H1 (cell line): ENCODE data around the gene RPL3. TPM values are rescaled to one million over a fixed set of nuclear protein-coding genes. Genes with fewer than 3 reads are reported as not detected.
"Not testable (repeated sequence)": the region's sequence is repeated elsewhere in the genome, so short reads cannot be mapped to it uniquely, and the experiment has no call there.

ENCODE experiments used
- CTCF ChIA-PET: fragments of 300-600 bp; sonication (Branson Sonifier 250); formaldehyde crosslinking; loops from one replicate; lab custom pipeline; 2021; ENCODE audit not compliant: partially characterized antibody; lab: Charles Lee
- POLR2A ChIA-PET: fragments of 300-600 bp; sonication (Branson Sonifier 250); formaldehyde crosslinking; loops from one replicate; lab custom pipeline; 2021; ENCODE audit warnings: inconsistent platforms; ENCODE audit not compliant: partially characterized antibody; lab: Charles Lee
- DNase-seq, 2 experiments: peaks; one replicate each; pipeline versions ENCODE4 v3.0.0 to v3.0.0-alpha.2; 2010 to 2022; ENCODE audit warnings: low spot score in 2 of 2, low read depth in 1 of 2, mixed read lengths in 1 of 2
- FAIRE-seq: peaks from 2 replicates; lab custom pipeline; 2011; peaks lifted over from hg19 to GRCh38; lab: Jason Lieb, UNC
- H2AFZ ChIP-seq: 2 replicates; pipeline ENCODE4 v1.8.1; 2012; ENCODE audit warnings: low read length, inconsistent platforms
- H2AK5ac ChIP-seq: 2 replicates; pipeline ENCODE4 v1.6.1; 2013; ENCODE audit warnings: low read depth, low read length
- H2BK120ac ChIP-seq: replicated peaks from 2 replicates; pipeline ENCODE3; 2013; ENCODE audit warnings: low read depth, low read length, inconsistent platforms
- H2BK12ac ChIP-seq: 2 replicates; pipeline ENCODE4 v1.6.1; 2013; ENCODE audit warnings: low read depth, low read length
- H2BK15ac ChIP-seq: 2 replicates; pipeline ENCODE4 v1.6.1; 2013; ENCODE audit warnings: low read length
- H2BK20ac ChIP-seq: 2 replicates; pipeline ENCODE4 v1.6.1; 2013; ENCODE audit warnings: low read length
- H2BK5ac ChIP-seq: 2 replicates; pipeline ENCODE4 v1.6.1; 2013; ENCODE audit warnings: low read depth, low read length
- H3K14ac ChIP-seq: 2 replicates; pipeline ENCODE4 v1.6.1; 2013; ENCODE audit warnings: inconsistent platforms; ENCODE audit not compliant: insufficient read length
- H3K18ac ChIP-seq: 2 replicates; pipeline ENCODE4 v1.6.1; 2013; ENCODE audit warnings: low read length; ENCODE audit errors: extremely low read depth
- H3K23ac ChIP-seq: 2 replicates; pipeline ENCODE4 v1.6.1; 2013; ENCODE audit warnings: inconsistent platforms; ENCODE audit not compliant: insufficient read length
- H3K23me2 ChIP-seq: 2 replicates; pipeline ENCODE4 v1.6.1; 2013; ENCODE audit warnings: low read depth, low read length
- H3K27ac ChIP-seq: 2 replicates; pipeline ENCODE4 v1.6.1; 2011; ENCODE audit warnings: low read depth, low read length, inconsistent platforms
- H3K27me3 ChIP-seq, 4 experiments: replicated peaks in 1 of 4; 1 replicate in 1 of 4; 2 replicates in 3 of 4; pipeline versions ENCODE4 v1.6.1 to v1.8.1; 2011 to 2013; ENCODE audit warnings: low read length in 3 of 4, mild to moderate bottlenecking in 3 of 4, inconsistent platforms in 2 of 4, mixed read lengths in 2 of 4, moderate library complexity in 1 of 4; ENCODE audit not compliant: control insufficient read depth in 3 of 4, insufficient read depth in 3 of 4; ENCODE audit errors: extremely low read depth in 1 of 4
- H3K36me3 ChIP-seq, 4 experiments: 2 replicates each; pipeline versions ENCODE4 v1.6.1 to v1.8.1; 2011 to 2013; ENCODE audit warnings: mild to moderate bottlenecking in 4 of 4, low read length in 3 of 4, moderate library complexity in 2 of 4, control low read depth in 1 of 4, inconsistent platforms in 1 of 4; ENCODE audit not compliant: insufficient read depth in 4 of 4, control insufficient read depth in 2 of 4
- H3K4ac ChIP-seq: replicated peaks from 2 replicates; pipeline ENCODE3; 2013; ENCODE audit warnings: low read length, low read depth, mixed read lengths, inconsistent platforms; ENCODE audit not compliant: insufficient read length
- H3K4me1 ChIP-seq, 4 experiments: replicated peaks in 1 of 4; 1 replicate in 1 of 4; 2 replicates in 3 of 4; pipeline versions ENCODE4 v1.6.1 to v1.8.1; 2011 to 2013; ENCODE audit warnings: low read length in 3 of 4, inconsistent platforms in 2 of 4, mixed read lengths in 1 of 4; ENCODE audit not compliant: insufficient read depth in 4 of 4, control insufficient read depth in 3 of 4
- H3K4me2 ChIP-seq, 2 experiments: 2 replicates each; pipeline versions ENCODE4 v1.6.1 to v1.8.1; 2011 to 2013; ENCODE audit warnings: low read depth in 2 of 2, low read length in 2 of 2, control low read depth in 1 of 2, inconsistent platforms in 1 of 2, mild to moderate bottlenecking in 1 of 2; ENCODE audit not compliant: insufficient read depth in 1 of 2
- H3K4me3 ChIP-seq, 4 experiments: fragments of 200-600, 300-600 bp in 1 of 4; sonication (generic), shearing (Covaris generic), sonication (Bioruptor Twin) in 1 of 4; 2 replicates each; pipeline versions ENCODE4 v1.5.1 to v1.8.1; 2011 to 2016; ENCODE audit warnings: low read length in 4 of 4, low read depth in 3 of 4, control low read depth in 2 of 4, inconsistent platforms in 2 of 4, mild to moderate bottlenecking in 2 of 4, mixed read lengths in 1 of 4, moderate library complexity in 1 of 4; ENCODE audit not compliant: insufficient read depth in 2 of 4; ENCODE audit errors: extremely low read depth in 1 of 4
- H3K56ac ChIP-seq: replicated peaks from 2 replicates; pipeline ENCODE3; 2013; ENCODE audit warnings: low read depth, mild to moderate bottlenecking, mixed read lengths, low read length, inconsistent platforms; ENCODE audit not compliant: insufficient read length
- H3K79me1 ChIP-seq: 2 replicates; pipeline ENCODE4 v1.6.1; 2013; ENCODE audit warnings: low read depth, low read length, control low read depth
- H3K79me2 ChIP-seq, 2 experiments: 2 replicates each; pipeline versions ENCODE4 v1.6.1 to v1.8.1; 2012 to 2013; ENCODE audit warnings: low read length in 2 of 2, mild to moderate bottlenecking in 2 of 2, inconsistent platforms in 1 of 2; ENCODE audit not compliant: insufficient read depth in 2 of 2, control insufficient read depth in 1 of 2
- H3K9ac ChIP-seq, 4 experiments: replicated peaks in 1 of 4; 1 replicate in 1 of 4; 2 replicates in 3 of 4; pipeline versions ENCODE4 v1.6.1 to v1.8.1; 2011 to 2013; ENCODE audit warnings: low read depth in 3 of 4, low read length in 3 of 4, control low read depth in 2 of 4, mild to moderate bottlenecking in 2 of 4, moderate library complexity in 2 of 4, inconsistent platforms in 1 of 4; ENCODE audit errors: extremely low read depth in 1 of 4
- H3K9me3 ChIP-seq, 2 experiments: 2 replicates each; pipeline versions ENCODE4 v1.6.1 to v1.8.1; 2012 to 2013; ENCODE audit warnings: mild to moderate bottlenecking in 2 of 2, moderate library complexity in 2 of 2, control low read depth in 1 of 2, inconsistent platforms in 1 of 2, low read depth in 1 of 2, low read length in 1 of 2, mixed read lengths in 1 of 2; ENCODE audit not compliant: insufficient read depth in 2 of 2
- H4K20me1 ChIP-seq, 2 experiments: replicated peaks in 1 of 2; 2 replicates each; pipeline versions ENCODE3 to v1.8.1; 2011 to 2013; ENCODE audit warnings: inconsistent platforms in 2 of 2, low read length in 2 of 2, mild to moderate bottlenecking in 1 of 2; ENCODE audit not compliant: insufficient read depth in 2 of 2, control insufficient read depth in 1 of 2
- H4K5ac ChIP-seq: 2 replicates; pipeline ENCODE4 v1.6.1; 2013; ENCODE audit warnings: low read length, low read depth, mixed read lengths, inconsistent platforms; ENCODE audit not compliant: insufficient read length
- H4K8ac ChIP-seq: 2 replicates; pipeline ENCODE4 v1.8.0; 2013; ENCODE audit warnings: mild to moderate bottlenecking, moderate library complexity, low read length, inconsistent platforms; ENCODE audit not compliant: insufficient read depth; ENCODE audit errors: extremely low read depth
- H4K91ac ChIP-seq: replicated peaks from 2 replicates; pipeline ENCODE3; 2013; ENCODE audit warnings: low read length, mixed read lengths, inconsistent platforms; ENCODE audit not compliant: insufficient read length
- WGBS, 2 experiments: shearing (Covaris generic) in 1 of 2; methylation state at CpG; one replicate each; pipeline versions ENCODE4 v1.1.6 to v1.1.7; 2013 to 2015; ENCODE audit warnings: low lambda C conversion rate in 2 of 2, mixed read lengths in 2 of 2, inconsistent platforms in 1 of 2, low coverage in 1 of 2, missing lambda C conversion rate in 1 of 2; ENCODE audit not compliant: insufficient replicate concordance in 2 of 2, insufficient coverage in 1 of 2, insufficient read length in 1 of 2; ENCODE audit errors: extremely low coverage in 1 of 2, missing lambda C conversion rate in 1 of 2; 5-methylcytosine and 5-hydroxymethylcytosine counted together
- polyA plus RNA-seq, 7 experiments: library from polyadenylated mRNA; depleted of rRNA in 3 of 7; stranded (reverse) in 5 of 7; unstranded in 2 of 7; fragments of >200 nt in 5 of 7; fragments of 200-250 nt in 2 of 7; gene quantifications; 1 replicate in 5 of 7; 2 replicates in 1 of 7; 4 replicates in 1 of 7; pipeline versions ENCODE4 v1.2.1 to v1.2.3, GENCODE V29; 2011 to 2013; ENCODE audit warnings: missing spikeins in 2 of 7, mixed read lengths in 2 of 7
- total RNA-seq: library from RNA; stranded (reverse); fragmentation: NEBNext Ultra II Directional; extraction: Animal tissue kit (Norgen Biotek cat#: 25700); gene quantifications from 2 replicates; pipeline ENCODE4 v1.2.1, GENCODE V29; 2021

The RPL3 gene
- total and polyA plus RNA-seq, 2 of the 8 experiments (the other 6 are each of a cell fraction or from before 2014, with no cell fraction given) = 2,865 to 5,466 TPM

DNA sequence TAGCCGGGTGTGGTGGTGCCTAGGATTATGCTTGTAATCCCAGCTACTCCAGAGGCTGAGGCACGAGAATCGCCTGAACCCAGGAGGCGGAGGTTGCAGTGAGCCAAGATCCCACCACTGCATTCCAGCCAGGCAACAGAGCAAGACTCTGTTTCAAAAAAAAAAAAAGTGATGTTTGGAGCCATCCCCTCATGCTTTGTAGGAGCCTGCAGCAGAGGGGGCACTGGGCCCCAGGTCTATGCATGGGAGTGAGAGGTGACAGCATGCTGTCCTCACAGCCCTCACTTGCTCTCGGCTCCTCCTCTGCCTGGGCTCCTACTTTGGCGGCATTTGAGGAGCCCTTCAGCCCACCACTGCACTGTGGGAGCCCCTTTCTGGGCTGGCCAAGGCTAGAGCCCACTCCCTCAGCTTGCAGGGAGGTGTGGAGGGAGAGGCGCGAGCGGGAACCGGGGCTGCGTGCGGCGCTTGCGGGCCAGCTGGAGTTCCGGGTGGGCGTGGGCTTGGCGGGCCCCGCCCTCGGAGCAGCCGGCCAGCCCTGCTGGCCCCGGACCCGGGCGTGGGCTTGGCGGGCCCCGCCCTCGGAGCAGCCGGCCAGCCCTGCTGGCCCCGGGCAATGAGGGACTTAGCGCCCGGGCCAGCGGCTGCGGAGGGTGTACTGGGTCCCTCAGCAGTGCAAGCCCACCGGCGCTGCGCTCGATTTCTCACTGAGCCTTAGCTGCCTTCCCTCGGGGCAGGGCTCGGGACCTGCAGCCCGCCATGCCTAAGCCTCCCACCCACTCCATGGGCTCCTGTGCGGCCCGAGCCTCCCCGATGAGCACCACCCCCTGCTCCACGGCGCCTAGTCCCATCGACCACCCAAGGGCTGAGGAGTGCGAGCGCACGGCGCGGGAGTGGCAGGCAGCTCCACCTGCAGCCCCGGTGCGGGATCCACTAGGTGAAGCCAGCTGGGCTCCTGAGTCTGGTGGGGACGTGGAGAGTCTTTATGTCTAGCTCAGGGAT is 38.0 kb upstream of the RPL3 start:
- ChIA-PET CTCF (interaction anchor here (0.6 to 1.9 kb wide), 4 partner anchors 14 to 91 kb away, joined by 3 to 11 read pairs (median 4); no protein-coding TSS in a partner anchor), POLR2A (interaction anchor here (2.6 to 22.5 kb wide), 2 partner anchors 7 to 42 kb away, joined by 8 to 413 read pairs; partner anchors contain the start of genes RPL3 and SYNGR1)
- H2BK12ac ChIP-seq, H3K23ac ChIP-seq, H3K56ac ChIP-seq, H4K91ac ChIP-seq, DNase-seq, FAIRE-seq, H3K27me3 ChIP-seq, H2BK15ac ChIP-seq, H2BK5ac ChIP-seq, H3K9ac ChIP-seq, H3K79me1 ChIP-seq, H4K20me1 ChIP-seq, H3K27ac ChIP-seq, H3K36me3 ChIP-seq, H3K4me3 ChIP-seq, H2AFZ ChIP-seq, H4K5ac ChIP-seq, H3K14ac ChIP-seq, H4K8ac ChIP-seq, H2BK20ac ChIP-seq, H3K9me3 ChIP-seq, H3K18ac ChIP-seq, H2BK120ac ChIP-seq, H3K23me2 ChIP-seq, H3K4me2 ChIP-seq, H3K79me2 ChIP-seq, H3K4ac ChIP-seq, H2AK5ac ChIP-seq: not testable (repeated sequence)
- peaks cover 4 to 25% (median 17%) of the 10 kb centered on the region in 4 experiments for H3K4me1 ChIP-seq
- 91% methylated on average over 29 of the region's 53 CpGs; no CpG with 5 or more reads in 1 of the 2 experiments for WGBS, 2 experiments
